ENCODE measurements around the gene POFUT2.

DNA sequence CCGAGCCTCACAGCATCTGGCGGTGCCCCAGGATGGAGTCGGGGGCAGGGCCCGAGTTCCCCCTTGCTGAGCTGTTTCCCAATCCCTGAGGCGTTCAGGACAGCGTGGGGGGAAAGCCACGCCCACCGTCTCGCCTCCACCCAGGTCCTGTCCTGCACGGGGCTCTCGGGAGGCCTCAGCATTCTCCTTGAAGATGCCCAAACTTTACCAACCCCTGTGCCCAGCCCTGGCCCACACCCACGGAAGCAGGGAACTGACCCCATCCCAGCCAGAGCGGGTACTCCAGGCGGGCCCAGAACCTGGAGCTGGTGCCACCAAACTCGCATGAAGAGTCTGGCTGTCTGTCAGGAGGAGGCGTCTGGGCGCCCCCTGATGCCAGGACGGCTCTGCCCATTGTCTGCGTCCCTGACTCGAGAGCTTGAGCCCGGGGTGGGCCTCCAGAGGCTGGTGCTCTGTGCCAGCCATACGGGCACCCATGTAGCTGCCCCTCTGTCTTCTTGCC, 35.3 kb upstream of the POFUT2 start:
- TF ChIP-seq POLR2A (IDR thresholded peaks at IDR 0.05) = no peak
- TF ChIP-seq, protein P1, sequence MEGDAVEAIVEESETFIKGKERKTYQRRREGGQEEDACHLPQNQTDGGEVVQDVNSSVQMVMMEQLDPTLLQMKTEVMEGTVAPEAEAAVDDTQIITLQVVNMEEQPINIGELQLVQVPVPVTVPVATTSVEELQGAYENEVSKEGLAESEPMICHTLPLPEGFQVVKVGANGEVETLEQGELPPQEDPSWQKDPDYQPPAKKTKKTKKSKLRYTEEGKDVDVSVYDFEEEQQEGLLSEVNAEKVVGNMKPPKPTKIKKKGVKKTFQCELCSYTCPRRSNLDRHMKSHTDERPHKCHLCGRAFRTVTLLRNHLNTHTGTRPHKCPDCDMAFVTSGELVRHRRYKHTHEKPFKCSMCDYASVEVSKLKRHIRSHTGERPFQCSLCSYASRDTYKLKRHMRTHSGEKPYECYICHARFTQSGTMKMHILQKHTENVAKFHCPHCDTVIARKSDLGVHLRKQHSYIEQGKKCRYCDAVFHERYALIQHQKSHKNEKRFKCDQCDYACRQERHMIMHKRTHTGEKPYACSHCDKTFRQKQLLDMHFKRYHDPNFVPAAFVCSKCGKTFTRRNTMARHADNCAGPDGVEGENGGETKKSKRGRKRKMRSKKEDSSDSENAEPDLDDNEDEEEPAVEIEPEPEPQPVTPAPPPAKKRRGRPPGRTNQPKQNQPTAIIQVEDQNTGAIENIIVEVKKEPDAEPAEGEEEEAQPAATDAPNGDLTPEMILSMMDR (IDR thresholded peaks at IDR 0.05) = no peak

Data from ovary (tissue), 3 donors.